HG03045 (cell line): Measurements from ENCODE around the gene EIF4G2.

Experiments
- ATAC-seq: cut with Tn5 transposase; IDR thresholded peaks from one replicate; pipeline ENCODE4 v1.9.1; 2021; ENCODE audit warnings: mild to moderate bottlenecking, moderate library complexity; ENCODE audit not compliant: unreplicated experiment

EIF4G2 gene

GRCh38 chr11:10777806-10778205 lies 30.9 kb downstream of the EIF4G2 start:
- no peak for ATAC-seq

GRCh38 chr11:10777393-10777793 lies 31.3 kb downstream of the EIF4G2 start:
- no peak for ATAC-seq

- no peak for ATAC-seq
Observed at GRCh38 chr11:10774811-10775210, 33.9 kb downstream of the EIF4G2 start.

GRCh38 chr11:10771457-10771856 lies 37.3 kb downstream of the EIF4G2 start:
- no peak for ATAC-seq

- ATAC-seq, result no peak
Observed at GRCh38 chr11:10770626-10771254, 38.0 kb downstream of the EIF4G2 start.

GRCh38 chr11:10764412-10764811 lies 44.3 kb downstream of the EIF4G2 start:
- ATAC-seq, result no peak

GRCh38 chr11:10763766-10764165 lies 45.0 kb downstream of the EIF4G2 start:
- ATAC-seq, result no peak

DNA sequence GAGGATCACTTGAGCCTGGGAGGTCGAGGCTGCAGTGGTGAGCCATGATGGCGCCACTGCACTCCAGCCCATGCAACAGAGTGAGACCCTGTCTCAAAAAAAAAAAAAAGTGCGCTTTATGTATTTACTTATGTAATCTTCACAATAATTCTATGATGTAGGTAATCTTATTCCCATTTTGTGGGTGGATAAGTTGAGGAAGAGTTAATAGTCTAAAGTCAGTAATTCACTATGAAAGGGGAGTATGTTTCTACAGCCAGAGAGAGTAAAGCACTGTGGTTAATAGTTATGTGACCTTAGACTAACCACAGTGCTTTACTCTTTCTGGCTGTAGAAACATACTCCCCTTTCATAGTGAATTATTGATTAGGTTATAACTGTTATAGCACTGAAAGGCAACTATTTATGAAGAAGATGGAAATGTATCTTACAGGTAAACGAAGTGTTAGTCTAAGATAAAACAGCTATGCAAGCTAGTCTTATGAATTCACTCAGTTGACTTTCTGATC lies 45.8 kb downstream of the EIF4G2 start:
- ATAC-seq, result no peak

DNA sequence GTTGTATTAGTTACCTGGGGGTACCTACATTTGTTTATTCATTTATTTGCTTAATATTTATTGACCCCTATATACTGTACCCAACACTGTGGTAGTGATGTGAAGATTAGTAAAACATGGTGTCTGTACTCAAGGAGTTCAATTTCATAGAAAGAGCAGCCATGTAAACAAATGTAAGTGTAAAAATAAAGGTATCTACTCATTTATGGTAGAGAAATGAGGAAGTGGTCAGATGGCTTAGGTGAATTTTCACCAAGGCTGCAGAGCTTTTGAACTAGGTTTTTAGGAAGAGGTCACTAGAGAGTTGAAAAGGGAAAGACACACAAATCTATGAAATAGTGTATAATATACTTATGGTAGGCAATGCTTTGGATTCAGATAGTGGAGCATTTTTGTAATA lies 46.5 kb downstream of the EIF4G2 start:
- ATAC-seq, result no peak

DNA sequence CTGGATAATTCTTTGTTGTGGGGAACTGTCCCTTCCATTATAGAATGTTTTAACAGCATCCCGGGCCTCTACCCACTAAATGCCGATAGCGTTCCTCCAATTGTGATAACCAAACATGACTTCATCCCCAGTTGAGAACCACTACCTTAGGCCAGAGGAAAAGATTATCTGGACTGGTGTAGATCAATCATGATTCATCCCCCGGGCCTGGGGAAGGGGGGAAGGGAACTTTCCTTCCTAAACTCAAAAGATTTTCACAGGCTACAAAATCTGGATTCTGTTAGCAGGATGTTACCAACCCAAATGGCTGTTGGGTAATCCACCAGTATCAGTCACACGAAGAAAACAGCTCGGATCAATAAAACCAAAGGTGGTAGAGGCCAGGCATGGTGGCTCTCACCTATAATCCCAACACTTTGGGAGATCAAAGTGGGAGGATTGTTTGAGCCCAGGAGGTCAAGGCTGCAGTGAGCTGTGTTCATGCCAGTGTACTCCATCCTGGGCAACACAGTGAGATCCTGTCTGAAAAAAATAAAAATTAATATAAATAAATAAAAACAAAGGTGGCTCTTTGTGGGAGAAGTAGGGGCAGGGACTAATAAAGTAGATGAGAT lies 47.5 kb downstream of the EIF4G2 start:
- ATAC-seq, result no peak

GRCh38 chr11:10758957-10759356 lies 49.8 kb downstream of the EIF4G2 start:
- no peak for ATAC-seq

GRCh38 chr11:10752486-10752885 lies 56.2 kb downstream of the EIF4G2 start:
- ATAC-seq, result no peak

GRCh38 chr11:10752061-10752460 lies 56.7 kb downstream of the EIF4G2 start:
- no peak for ATAC-seq

DNA sequence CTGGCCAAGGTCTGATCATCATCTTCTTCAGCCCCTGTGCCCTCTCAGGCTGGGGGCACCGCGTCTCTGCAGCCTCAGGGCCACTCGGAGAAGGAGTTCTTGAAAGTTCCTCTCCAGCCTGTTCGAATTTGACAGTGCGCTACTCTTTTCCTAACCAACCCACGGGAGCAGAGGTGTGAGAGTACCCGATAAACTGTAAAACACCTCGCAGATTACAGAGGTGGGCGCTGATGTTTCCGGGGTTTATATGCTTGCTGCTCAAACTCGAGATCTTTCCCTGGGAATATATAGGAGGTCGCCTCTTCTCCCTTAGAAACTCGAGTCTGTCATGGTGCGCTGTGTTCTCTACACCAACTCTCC lies 57.2 kb downstream of the EIF4G2 start:
- ATAC-seq, result peak; percentile 24

GRCh38 chr11:10750838-10751580 lies 57.7 kb downstream of the EIF4G2 start, which contains the start of gene CTR9:
Gene CTR9, plus strand, starts transcription at chr11:10751246. Its CDS starts 167 bp downstream, at chr11:10751413.
- ATAC-seq, result peak; percentile 94

GRCh38 chr11:10749476-10749875 lies 59.2 kb downstream of the EIF4G2 start:
- no peak for ATAC-seq

- ATAC-seq, result no peak
Observed at GRCh38 chr11:10747733-10748132, 61.0 kb downstream of the EIF4G2 start.
